Jurkat, Clone E6-1 (cell line): ENCODE results near the gene REN.

Experiments used
- DNase-seq: peaks from one replicate; pipeline ENCODE4 v3.0.0-alpha.2; 2011; ENCODE audit warnings: low read depth, low spot score
- H3K4me3 ChIP-seq: 2 replicates; pipeline ENCODE4 v1.5.1; 2011; ENCODE audit warnings: mild to moderate bottlenecking, low read length, control low read depth, moderate library complexity

Gene REN

DNA sequence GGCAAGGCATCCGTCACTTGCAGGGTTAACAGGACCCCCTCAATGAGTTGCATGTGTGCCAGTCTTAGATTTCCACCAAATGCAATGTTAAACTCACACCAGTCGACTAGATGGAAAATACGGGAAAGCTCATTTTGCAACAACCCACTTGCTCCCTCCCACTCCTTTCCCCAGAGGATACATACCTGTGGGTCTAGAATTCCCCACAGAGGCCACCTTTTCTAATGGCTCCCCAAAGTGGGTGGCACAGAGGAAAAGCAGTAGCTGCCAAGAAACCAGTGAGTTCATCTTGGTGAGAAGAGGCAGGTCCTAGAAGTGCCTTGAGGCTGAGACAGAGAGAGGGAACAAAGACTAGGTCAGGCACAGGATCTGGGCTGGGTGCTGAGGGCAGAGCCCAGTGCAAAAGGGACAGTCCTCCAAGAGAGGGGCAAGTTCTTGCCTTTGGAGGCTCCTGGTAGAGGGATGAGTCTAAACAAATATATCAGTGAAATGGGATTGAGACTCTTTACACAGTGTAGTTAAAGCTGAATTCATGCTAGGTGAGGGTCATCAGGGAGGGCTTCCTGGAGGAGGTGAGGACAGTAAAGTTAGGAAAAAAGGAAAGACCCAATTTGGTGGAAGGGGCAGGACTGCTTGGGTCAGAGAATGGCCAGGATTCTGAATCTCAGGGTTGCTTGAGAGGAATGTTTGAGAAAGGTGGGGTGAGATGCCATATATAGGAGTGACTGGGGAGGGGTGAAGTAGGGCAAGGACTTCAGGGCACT lies 26.6 kb upstream of the REN start:
- DNase-seq = no peak
- H3K4me3 ChIP-seq = no peak overlapping the region

DNA sequence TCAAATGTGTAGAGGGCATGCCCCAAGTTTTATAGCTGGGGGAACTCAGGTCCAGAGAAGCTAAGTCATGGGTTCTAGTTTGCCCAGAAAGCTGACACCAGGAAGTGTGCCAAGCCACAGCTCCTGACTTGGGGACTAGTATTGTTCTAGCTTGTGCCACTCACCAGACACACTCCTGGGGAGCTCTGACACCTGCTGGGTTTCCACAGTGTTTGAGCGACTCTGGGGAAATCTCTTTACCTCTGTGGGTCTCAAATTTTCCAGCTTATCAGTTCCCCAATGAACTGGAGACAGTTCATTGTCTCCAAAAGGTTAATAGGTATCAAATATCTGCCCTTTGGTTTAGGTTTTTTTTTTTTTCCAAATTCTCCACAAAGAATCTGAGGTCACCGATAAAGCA lies 25.9 kb upstream of the REN start:
- no peak overlapping the region for H3K4me3 ChIP-seq
- no peak for DNase-seq

GRCh38 chr1:204191456-204191855 lies 25.3 kb upstream of the REN start:
- no peak for DNase-seq
- H3K4me3 ChIP-seq = no peak overlapping the region

DNA sequence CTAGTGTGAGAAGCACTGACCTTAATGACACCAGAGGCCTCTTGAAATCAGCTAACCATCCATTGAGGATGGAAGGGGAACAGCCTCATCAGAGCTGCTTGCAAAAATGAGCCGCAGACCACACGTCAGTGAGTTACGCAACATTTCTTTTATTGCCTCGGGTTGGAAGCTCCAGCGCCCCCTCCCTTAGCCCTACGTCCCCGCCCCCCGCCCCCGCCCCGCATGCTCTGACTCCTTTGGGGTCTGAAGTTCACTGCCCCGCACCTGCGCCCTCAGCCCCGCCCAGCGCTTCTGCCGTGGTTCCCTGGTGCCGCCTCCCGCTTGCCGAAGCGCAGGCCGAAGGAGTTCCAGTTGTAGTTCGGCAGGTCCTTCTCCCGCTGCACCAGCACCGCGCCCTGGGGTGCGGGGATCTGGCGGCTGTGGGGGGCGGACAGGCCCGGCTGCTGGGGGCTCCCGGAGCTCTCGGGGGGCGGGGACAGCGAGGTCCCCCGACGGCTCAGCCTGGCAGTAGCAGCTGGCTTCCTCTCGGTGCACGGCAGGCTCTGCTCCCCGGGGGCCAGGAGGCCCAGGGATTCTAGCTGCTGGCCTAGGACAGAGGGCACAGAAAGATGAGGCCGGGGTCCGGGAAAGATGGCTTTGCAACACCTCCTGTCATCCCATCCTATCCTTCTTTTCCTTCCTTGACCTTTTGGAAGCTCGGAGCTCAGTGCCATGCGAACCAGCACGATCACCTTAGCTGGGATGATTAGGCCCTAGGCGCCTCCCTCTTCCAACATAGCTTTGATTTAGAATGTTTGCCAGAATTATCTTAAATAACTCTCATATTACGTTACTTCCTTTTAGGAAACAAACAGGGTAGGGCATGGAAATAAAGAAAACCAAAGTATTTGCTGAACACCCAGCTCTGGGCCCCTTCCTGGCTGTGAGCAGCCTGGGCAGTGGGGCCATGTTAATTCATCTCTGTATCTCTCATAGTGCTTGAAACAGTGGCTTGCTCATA lies 24.4 kb upstream of the REN start:
- peak overlapping the region; percentile 31 for H3K4me3 ChIP-seq
- DNase-seq = peak; percentile 68

GRCh38 chr1:204188959-204189639 lies 23.0 kb upstream of the REN start:
- H3K4me3 ChIP-seq = no peak overlapping the region
- DNase-seq = no peak

GRCh38 chr1:204186597-204186996 lies 20.5 kb upstream of the REN start:
- H3K4me3 ChIP-seq = no peak overlapping the region
- DNase-seq = no peak

GRCh38 chr1:204181116-204181515 lies 15.0 kb upstream of the REN start:
- DNase-seq = no peak
- H3K4me3 ChIP-seq = no peak overlapping the region

GRCh38 chr1:204180133-204180532 lies 14.0 kb upstream of the REN start:
- no peak overlapping the region for H3K4me3 ChIP-seq
- DNase-seq = no peak

DNA sequence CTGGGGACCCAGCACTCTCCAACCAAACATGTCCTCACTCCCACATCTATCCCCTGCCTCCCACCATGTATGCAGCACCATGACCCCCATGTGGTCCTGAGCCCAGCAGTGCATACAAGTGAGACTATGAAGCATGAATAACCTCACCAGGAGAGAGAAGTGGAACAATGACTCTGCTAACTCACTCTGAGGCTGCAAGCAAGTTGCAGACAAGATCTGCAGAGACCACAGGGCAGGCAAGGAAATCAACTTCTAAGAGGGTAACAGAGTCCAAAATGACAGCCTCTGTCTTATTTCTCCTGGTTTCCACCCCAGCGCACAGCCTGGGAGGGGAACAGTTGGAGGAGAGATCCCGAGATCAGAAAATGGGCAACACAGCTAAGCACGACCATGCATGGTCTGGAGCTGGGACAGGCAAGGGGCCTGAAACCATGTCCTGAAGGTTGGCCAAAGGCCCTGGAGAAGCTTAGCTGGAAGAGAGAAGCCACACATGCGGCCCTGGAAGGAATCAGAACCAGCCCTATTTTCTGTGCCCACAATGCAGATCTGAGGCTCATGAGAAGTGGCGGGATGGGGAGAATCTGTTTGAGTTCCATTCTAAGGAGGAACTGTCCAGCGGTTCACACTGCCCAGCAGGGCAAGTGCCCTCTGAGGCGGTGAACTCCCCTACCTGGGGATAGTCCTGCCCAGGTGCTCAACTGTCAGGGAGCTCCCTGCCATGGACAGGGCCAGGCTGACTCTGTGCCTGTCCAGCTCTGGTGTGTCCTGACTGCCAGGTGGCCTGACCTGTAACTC lies 12.5 kb upstream of the REN start:
- DNase-seq = no peak
- no peak overlapping the region for H3K4me3 ChIP-seq

- no peak for DNase-seq
- no peak overlapping the region for H3K4me3 ChIP-seq
Observed at GRCh38 chr1:204177133-204177532, 11.0 kb upstream of the REN start.

DNA sequence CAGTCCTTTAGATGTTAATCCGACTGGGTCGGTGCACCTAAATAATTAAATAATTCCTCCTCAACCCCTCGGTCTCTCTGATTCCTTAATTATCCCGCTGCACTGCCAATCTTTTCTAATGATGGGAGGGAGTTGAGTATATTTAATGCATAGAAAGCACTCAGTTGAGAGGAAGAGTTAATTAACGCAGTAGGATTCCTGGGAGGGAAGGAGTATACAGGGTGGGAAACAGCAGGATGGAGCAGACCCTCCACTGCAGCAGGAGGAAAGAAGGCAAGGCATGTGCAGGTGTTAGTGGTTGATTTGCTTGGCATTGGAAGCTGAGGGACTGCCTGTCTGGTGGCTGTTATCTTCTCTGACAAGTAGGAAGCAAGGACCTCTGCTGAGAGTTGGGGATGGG lies 9.9 kb upstream of the REN start:
- no peak for DNase-seq
- no peak overlapping the region for H3K4me3 ChIP-seq

- H3K4me3 ChIP-seq = no peak overlapping the region
- no peak for DNase-seq
Observed at GRCh38 chr1:204174958-204175357, 8.8 kb upstream of the REN start.

DNA sequence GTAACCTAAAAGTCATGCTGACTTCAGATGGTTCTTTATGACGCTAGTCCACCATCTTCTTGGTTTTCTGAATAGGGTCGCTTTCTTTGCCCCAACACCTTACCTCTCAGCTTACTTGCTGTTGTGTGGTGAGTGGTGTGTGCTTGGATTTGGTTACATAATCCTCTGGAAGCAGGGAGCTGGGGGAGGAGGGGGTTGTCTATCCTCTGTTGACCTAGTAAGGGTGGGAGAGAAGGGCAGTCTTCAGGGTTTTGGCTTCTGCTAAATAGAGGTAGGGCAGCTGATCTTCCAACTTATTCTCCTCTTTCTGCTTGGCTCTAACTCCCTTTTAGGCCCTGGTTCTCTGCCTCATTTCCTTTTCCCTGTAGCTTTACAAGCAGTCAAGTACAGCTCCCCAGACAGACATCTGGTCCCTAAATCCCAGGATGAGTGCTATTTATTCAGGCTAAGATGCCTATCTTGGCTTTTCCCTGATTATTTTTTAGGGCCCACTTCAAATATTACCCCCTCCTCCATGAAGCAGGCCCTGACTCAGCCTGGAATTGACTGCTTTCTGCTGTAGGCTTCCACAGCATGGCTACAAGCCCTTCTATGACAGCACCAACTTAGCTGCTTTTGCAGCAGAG lies 6.4 kb upstream of the REN start:
- no peak overlapping the region for H3K4me3 ChIP-seq
- no peak for DNase-seq

DNA sequence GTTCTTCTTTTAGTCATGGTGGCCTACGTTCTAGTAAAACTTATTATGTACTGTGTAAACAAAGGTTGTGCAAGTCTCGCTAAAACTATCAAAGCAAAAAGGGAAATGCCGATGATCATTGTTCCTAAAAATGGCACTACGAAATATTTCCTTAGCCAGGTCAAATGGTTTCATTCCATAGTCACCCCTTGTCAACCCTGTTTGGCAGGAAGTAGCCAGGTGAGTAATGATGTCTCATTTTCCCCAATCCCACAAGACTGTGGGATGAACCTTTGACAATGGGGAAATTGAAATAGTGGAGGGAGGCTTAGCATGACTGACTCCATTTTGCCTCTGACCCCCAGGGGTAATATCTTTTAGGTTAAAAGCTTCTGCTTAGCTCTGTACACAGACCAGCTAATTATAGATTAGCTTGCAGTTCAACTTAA lies 5.6 kb upstream of the REN start:
- H3K4me3 ChIP-seq = no peak overlapping the region
- no peak for DNase-seq

- H3K4me3 ChIP-seq = no peak overlapping the region
Observed at GRCh38 chr1:204170494-204171155, 4.5 kb upstream of the REN start.

DNA sequence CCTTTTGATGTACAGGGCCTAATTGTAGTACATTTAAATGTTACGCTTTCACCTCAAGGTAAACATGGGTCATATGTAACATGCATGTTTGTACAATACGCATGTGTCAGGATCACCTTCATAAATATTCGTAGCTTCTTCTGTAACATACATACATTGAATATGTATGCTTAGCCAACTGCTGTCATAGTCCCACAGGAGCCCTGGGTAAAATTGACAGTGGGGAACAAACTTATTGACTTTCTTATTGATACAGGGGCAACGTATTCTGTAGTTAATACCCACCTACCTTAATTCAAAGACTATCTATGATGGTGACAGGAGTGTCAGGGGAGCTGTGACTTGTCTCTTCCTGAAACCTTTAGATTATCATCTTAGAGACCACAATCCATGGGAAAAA lies 3.7 kb upstream of the REN start:
- H3K4me3 ChIP-seq = no peak overlapping the region
- DNase-seq = no peak

More at GRCh38 chr1:204170494-204171155, 4.5 kb upstream of the REN start:
- no peak for DNase-seq

DNA sequence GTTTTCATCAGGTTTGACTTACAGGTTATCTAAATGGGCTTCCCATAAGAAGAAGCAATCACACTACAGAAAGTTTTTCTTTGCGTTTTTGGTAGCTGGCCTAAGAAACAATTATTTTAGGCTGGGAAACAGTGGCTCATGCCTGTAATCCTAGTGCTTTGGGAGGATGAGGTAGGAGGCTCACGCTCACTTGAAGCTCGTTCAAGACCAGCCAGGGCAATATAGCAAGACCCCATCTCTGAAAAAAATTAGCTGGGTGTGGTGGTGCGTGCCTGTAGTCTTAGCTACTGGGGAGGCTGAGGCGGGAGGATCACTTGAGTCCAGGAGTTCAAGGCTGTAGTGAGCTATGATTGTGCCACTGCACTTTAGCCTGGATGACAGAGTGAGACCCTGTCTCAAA lies 1.6 kb upstream of the REN start:
- no peak for DNase-seq
- H3K4me3 ChIP-seq = no peak overlapping the region

- peak; percentile 50 for DNase-seq
- H3K4me3 ChIP-seq = no peak overlapping the region
Observed at GRCh38 chr1:204162494-204163074, 3.6 kb downstream of the REN start.
